ENCODE data around the gene MTA2. TPM values are rescaled to one million over a fixed set of nuclear protein-coding genes. Genes with fewer than 3 reads are reported as not detected.
"Not testable (repeated sequence)": the region's sequence is repeated elsewhere in the genome, so short reads cannot be mapped to it uniquely, and the experiment has no call there.

The MTA2 gene
- polyA plus RNA-seq, 10 donors = 36.9 to 56.4 (median 44.1) TPM

GRCh38 chr11:62593434-62594044 is 8.1 kb downstream of the MTA2 start:
- peak; percentile 43 to 71 (median 55) for DNase-seq

GRCh38 chr11:62592989-62593421 is 8.7 kb downstream of the MTA2 start:
- DNase-seq = no peak

GRCh38 chr11:62592146-62592815 is 9.4 kb downstream of the MTA2 start:
- no peak for DNase-seq

- peak; percentile 98 to 99 (median 98) for DNase-seq
Measured at GRCh38 chr11:62591448-62592145, 10.1 kb downstream of the MTA2 start, which contains the start of gene TUT1. Gene TUT1 (minus strand): TSS chr11:62591523. CDS start chr11:62591485, 38 bp downstream.

- DNase-seq = no peak
Measured at GRCh38 chr11:62588966-62589637, 12.6 kb downstream of the MTA2 start.

GRCh38 chr11:62585356-62585755 is 16.3 kb downstream of the MTA2 start:
- not testable (repeated sequence) for DNase-seq

- not testable (repeated sequence) for DNase-seq
Measured at GRCh38 chr11:62581735-62582134, 19.9 kb downstream of the MTA2 start.

GRCh38 chr11:62580959-62581715 is 20.5 kb downstream of the MTA2 start:
- DNase-seq = no peak

GRCh38 chr11:62579252-62579651 is 22.4 kb downstream of the MTA2 start:
- no peak for DNase-seq

GRCh38 chr11:62578541-62578940 is 23.1 kb downstream of the MTA2 start:
- DNase-seq = no peak

- DNase-seq = peak in 2 of 3 donors; percentile 33 to 43
Measured at GRCh38 chr11:62577046-62577714, 24.5 kb downstream of the MTA2 start.

- DNase-seq = no peak
Measured at GRCh38 chr11:62575837-62576236, 25.8 kb downstream of the MTA2 start.

- DNase-seq = no peak
Measured at GRCh38 chr11:62575156-62575555, 26.5 kb downstream of the MTA2 start.

GRCh38 chr11:62574363-62575071 is 27.1 kb downstream of the MTA2 start:
- DNase-seq = peak in 2 of 3 donors; percentile 62 to 85

GRCh38 chr11:62573592-62574362 is 27.9 kb downstream of the MTA2 start, which contains the start of gene EEF1G:
Gene EEF1G (minus strand): TSS chr11:62573891. CDS start chr11:62573842, 49 bp downstream.
- DNase-seq = peak; percentile 99 to 100 (median 100)

GRCh38 chr11:62573006-62573591 is 28.6 kb downstream of the MTA2 start:
- peak in 1 of 3 donors; percentile 23 for DNase-seq

GRCh38 chr11:62572431-62572830 is 29.2 kb downstream of the MTA2 start:
- no peak for DNase-seq

- DNase-seq = not testable (repeated sequence)
Measured at GRCh38 chr11:62571493-62571892, 30.2 kb downstream of the MTA2 start.

- not testable (repeated sequence) for DNase-seq
Measured at GRCh38 chr11:62570903-62571302, 30.8 kb downstream of the MTA2 start.

All from muscle of back (tissue), 11 donors.